ENCODE results near the gene PTN.

PTN gene

GRCh38 chr7:137343281-137343841 is at the start of gene PTN:
PTN (minus strand) TSS chr7:137343733; CDS start chr7:137254973, 88,760 bp downstream.
- peak; percentile 88 for DNase-seq

GRCh38 chr7:137390076-137390475 is 46.5 kb upstream of the PTN start:
- no peak for DNase-seq

- DNase-seq, result no peak
Observed at GRCh38 chr7:137388916-137389315, 45.4 kb upstream of the PTN start.

- no peak for DNase-seq
Observed at GRCh38 chr7:137386966-137387365, 43.4 kb upstream of the PTN start.

- no peak for DNase-seq
Observed at GRCh38 chr7:137381045-137381444, 37.5 kb upstream of the PTN start.

GRCh38 chr7:137373507-137373906 is 30.0 kb upstream of the PTN start:
- DNase-seq, result no peak

GRCh38 chr7:137371616-137372015 is 28.1 kb upstream of the PTN start:
- no peak for DNase-seq

GRCh38 chr7:137366995-137367394 is 23.5 kb upstream of the PTN start:
- DNase-seq, result no peak

GRCh38 chr7:137363683-137364082 is 20.1 kb upstream of the PTN start:
- DNase-seq, result no peak

GRCh38 chr7:137360087-137360679 is 16.6 kb upstream of the PTN start:
- DNase-seq, result no peak

GRCh38 chr7:137354961-137355360 is 11.4 kb upstream of the PTN start:
- DNase-seq, result no peak

- DNase-seq, result no peak
Observed at GRCh38 chr7:137354396-137354795, 10.9 kb upstream of the PTN start.

GRCh38 chr7:137351941-137352340 is 8.4 kb upstream of the PTN start:
- no peak for DNase-seq

GRCh38 chr7:137345799-137346449 is 2.4 kb upstream of the PTN start:
- no peak for DNase-seq

- peak; percentile 55 for DNase-seq
Observed at GRCh38 chr7:137342828-137343261, 688 bp downstream of the PTN start.

GRCh38 chr7:137342265-137342664 is 1.3 kb downstream of the PTN start:
- DNase-seq, result no peak

- DNase-seq, result no peak
Observed at GRCh38 chr7:137337902-137338301, 5.6 kb downstream of the PTN start.

GRCh38 chr7:137335814-137336213 is 7.7 kb downstream of the PTN start:
- no peak for DNase-seq

- no peak for DNase-seq
Observed at GRCh38 chr7:137331378-137331777, 12.2 kb downstream of the PTN start.

- DNase-seq, result no peak
Observed at GRCh38 chr7:137329411-137329810, 14.1 kb downstream of the PTN start.

GRCh38 chr7:137328373-137329120 is 15.0 kb downstream of the PTN start:
- DNase-seq, result no peak

- DNase-seq, result no peak
Observed at GRCh38 chr7:137325927-137326326, 17.6 kb downstream of the PTN start.

GRCh38 chr7:137324796-137325696 is 18.5 kb downstream of the PTN start:
- no peak for DNase-seq
